GM19043 (cell line): ENCODE results near the gene KRT17.
"Not testable (repeated sequence)": the region's sequence is repeated elsewhere in the genome, so short reads cannot be mapped to it uniquely, and the experiment has no call there.

ENCODE experiments used
- ATAC-seq: cut with Tn5 transposase; IDR thresholded peaks from one replicate; pipeline ENCODE4 v1.9.1; 2021; ENCODE audit warnings: low read depth; ENCODE audit not compliant: unreplicated experiment

KRT17 gene

DNA sequence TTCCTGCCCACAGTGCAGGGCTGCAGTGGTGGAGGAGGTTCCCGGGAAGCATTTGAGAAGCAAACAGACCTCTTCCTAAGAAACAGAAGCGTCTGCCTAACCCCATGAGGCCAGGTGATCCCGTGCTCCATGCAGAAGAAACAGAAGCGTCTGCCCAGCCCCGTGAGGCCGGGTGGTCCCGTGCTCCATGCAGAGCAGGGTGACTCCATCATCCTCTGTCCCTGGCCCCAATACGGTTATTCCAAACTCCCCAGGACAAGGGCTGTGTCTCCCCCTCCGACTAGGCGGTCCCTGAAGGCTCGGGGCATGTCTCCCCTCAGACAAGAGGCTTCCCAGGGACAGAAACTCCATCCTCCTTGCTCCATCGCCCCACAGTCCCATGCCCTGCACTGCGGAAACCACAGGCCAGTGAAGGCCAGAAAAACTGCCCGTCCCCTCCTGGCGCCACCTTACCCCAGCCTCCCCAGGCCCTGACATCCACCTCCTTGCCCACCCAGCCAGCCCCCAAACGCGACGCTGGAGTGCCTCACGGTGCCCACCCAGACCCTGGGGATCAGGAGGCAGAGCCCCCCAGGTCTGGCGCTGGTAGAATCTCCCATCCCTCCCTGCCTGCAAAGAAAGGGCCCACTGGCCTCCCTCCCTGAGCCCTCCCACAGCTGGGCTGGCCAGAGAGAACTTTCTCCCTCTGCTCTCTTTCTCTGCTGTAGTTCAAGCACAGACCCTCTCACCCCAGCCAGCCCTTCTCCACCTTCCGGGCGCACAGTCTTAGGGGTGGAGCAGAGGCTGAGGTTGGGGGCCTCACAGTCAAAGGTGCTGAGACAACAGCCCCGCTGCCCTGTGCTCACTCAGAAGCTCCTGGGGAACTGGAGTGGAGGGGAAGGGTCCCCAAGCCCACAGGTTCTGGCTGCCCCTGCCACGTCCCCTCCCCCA lies 30.6 kb upstream of the KRT17 start:
- ATAC-seq, result no peak

DNA sequence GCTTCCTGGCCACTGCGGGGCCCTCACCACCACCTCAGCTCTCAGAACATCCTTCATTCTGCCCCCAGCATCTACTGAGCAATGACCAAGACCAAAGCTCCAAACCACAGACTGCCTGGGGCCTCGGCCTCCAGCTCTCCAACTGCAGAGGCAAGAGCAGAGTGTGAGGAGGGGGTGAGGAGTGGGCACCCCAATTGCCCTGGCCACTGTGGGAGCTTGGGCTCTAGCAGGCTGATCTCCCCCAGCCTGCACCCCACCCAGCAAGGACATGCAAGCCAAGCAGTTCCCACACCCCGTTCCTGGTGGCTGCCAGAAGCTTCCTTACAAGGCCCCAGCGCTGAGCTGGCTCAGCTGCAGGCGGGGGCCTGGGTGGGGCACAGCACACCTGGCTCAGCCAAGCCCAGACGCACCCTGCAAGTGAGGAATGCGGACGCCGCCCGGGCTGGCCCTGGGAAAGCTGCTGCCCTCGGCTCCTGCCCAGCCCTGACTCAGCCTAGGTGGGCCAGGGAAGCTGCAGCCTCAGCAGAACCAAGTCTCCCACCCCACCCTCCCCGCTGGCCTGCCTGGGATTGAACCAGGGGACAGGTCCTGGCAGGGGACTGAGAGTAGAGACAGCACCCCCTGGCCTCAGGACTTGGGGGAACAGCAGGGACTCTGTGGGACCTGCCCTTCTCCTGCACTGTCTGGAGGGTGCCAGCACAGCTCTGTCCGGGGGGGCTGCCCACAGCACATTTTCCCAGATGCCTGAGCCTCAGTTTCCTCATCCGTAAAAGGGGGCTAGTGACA lies 29.7 kb upstream of the KRT17 start:
- no peak for ATAC-seq

DNA sequence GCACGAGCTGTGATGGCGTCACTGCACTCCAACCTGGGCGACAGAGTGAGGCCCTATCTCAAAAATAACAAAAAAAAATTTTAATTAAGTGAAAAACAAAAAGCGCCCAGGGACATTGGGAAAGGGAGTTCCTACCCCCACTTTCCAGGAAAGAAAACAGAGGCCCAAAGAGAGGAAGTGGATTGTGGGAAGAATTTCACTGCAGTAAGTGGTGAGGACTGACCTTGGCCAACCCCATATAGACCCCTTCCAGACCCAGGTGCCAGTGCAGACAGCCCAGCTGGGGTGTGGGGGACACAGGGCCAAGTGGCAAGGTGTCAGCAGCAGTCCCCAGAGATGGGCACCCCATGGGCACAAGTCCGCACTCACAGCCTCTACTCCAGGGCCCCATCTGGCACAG lies 29.0 kb upstream of the KRT17 start:
- ATAC-seq, result no peak

DNA sequence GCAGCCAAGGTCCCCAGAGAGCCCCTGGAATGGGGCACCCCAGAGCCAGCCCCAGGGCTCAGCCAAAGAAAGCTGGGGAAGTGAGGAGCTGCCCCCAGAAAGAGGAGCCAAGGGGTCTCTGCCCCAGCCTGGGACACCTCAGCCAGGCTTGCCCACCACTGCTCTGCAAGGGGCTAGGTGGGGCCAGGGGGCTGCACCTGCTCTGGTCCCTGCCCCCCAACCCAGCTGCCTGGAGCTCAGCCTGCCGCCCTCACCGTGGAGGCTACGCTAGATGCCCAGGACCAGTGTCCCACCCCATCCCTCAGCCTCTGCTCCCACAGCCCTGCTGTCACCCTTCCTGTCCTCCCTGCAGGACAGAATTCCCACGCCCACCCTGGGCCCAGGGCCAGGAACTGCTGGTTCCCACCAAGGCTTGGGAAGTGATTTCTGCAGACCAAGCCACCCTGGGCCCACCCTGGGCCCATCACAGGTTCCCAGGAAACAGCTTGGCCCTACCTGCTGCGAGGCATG lies 28.1 kb upstream of the KRT17 start:
- ATAC-seq, result no peak

DNA sequence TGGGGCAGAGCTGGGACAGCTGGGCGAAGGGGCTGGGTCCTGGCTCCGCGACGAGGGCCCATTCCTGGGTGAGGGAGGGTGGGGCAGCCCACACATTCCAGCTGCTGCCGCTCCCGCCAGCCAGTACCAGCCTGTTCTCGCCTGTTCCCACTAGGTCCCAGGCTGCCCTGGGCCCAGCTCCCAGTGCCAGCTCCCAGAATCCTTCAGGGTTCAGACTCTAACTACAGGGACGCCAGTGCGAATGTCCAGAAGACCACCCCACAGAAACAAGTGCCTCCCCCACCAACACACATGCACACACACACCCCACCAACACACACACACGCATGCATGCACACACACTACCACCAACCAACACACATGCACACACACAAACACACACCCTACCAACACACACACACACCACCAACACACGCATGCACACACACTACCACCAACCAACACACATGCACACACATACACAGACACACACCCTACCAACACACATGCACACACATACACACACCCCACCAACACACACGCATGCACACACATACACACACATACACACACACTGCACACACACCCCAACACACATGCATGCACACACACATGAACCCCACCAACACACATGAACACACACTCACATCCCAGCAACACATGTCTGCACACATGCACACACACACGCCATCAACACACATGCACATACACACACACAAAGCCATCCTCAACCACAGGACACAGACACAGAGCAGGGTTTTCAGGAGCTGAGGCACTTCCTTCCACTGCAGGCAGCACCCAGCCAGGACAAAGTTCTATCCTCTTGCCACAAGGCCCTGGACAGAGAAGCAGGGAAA lies 27.5 kb upstream of the KRT17 start:
- ATAC-seq, result no peak

DNA sequence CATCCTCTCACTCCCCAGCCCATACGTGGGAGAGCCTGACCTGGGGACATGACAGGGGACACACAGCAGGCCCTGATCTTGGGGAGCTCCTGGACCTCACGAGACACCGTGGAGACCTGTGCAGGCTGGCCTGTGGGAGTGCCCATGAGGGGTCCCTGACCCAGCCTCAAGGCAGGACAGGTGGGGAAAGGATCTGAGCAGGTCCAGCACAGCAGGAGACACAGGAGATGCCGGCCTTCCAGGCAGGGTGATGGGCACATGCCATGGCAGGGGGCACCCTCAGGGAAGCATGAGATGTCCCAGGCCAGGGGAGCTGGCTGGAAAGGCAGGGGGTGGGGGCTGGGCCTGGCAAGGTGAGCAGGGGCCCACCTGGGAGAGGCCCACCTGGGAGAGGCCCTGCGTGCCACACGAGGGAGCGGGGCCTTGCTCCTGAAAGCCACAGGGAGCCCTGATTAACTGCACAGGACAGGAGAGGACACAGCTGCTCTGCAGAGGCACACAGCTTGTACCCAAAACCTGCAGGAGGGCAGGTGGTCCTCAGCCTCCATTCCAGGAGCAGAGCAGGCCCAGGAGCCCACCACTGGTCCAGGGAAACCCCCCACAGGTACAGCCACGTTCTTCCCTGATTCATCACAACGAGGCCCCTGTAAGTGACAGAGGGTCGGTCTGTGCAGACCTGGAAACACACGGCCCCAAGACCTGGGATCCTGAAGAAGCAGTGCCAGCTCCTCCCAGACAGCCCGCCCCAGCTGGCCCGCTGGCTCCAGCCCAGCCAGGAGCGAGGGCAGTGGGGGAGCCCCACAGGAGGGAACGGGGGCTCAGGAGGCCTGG lies 26.6 kb upstream of the KRT17 start:
- ATAC-seq, result no peak

DNA sequence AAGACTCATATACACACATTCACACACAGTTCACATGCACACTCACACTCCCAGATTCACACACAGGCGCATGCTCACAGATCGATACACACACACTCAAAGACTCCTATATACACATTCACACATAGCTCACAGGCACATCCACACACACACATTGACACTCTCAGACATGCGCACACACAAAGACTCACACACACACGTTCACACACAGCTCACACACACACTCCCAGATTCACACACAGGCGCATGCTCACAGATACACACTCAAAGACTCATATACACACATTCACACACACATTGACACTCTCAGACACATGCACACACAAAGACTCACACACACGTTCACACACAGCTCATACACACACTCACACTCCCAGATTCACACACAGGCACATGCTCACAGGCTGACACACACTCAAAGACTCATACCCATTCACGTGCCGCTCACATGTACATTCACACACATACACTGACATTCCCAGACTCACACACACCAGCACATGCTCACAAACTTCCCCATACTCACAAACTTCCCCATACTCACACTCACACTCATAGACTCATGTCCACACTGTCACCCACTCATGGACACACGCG lies 25.6 kb upstream of the KRT17 start:
- no peak for ATAC-seq

DNA sequence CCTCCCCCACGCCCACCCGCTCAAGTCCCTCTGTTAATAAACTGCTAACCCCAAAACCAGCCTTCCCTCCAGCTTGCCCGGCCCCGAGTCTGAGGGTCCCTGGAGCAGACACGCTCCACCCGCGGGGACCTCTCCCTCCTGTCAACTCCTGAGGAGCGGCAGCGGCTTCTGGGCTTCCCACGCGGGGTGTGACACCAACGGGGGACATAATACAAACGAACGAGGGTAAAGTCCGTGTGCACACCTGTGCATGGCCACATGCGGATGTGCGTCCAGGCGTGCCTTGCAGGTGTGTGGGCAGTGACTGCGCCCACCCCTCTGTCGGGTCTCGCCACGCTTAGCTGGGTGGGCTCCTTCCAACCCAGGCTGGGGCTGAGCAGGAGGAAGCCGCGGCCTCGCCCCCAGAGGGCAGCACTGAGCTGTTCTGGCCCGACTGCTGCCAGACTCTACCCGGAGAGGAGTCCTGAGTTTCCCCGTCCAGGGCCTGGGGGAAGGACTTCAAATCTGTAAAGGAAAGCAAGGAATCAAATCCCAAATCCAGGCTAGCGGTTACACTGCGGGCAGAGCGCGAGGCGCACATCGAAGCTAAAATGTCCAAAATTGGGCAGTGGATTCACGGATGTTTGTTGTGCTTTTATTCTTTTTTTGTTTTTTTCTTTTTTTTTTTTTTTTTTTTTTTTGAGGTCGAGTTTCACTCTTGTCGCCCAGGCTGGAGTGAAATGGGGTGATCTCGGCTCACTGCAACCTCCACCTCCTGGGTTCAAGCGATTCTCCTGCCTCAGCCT lies 24.2 kb upstream of the KRT17 start:
- ATAC-seq, result no peak

DNA sequence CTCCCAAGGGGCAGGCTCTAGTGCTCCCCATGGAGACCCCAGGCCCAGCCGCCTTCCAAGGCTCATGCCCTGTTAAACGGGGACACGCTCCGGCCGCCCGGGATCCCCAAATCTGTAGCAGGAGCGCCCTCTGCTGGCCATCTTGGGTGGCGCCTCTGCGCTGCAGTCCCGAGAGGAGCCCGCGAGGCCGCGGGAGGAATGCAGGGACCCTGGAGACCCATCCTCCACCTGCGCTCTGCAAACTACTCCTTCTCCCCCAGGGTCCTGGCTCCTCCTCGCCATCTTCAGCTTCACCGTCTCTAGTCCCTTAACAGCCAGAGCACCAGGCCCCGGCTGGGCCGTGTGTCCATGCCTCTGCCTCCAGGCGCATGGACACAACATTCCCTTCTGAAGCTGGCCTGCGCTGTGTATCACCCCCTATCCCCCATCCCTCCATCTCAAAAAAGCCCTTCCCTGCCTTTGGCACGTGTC lies 23.6 kb upstream of the KRT17 start:
- ATAC-seq, result no peak

DNA sequence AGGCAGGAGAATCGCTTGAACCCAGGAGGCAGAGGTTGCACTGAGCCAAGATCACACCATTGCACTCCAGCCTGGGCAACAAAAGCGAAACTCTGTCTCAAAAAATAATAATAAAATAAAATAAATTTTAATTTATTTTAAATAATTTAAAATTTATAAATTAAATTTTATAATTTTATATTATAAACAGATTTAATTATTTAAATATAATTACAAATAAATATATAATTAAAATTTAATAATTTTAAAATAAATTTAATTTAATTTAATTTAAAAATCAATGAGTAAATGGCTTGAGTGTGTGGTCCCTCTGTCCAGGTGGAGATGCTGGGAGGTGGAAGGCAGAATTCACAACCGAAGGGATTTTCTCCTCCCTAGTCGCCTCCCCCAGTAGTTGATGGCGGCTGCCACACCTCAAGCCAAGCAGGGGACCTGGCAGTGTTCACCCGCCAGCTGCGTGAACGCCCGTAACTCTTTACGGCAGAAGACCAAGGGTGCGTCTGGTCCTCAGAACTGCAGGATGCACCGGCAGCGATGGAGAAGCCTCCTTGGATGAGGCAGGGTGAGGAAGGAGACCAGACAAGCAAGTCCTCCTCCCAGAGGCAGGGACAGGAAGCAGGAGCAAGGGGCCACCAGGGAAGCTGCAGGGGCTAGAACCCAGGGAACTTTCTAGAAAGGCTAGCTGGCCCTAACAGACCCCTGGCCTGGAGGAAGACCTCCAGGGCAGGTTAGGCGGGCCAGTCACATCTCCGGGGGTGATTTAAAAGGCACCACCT lies 22.9 kb upstream of the KRT17 start:
- ATAC-seq, result no peak

DNA sequence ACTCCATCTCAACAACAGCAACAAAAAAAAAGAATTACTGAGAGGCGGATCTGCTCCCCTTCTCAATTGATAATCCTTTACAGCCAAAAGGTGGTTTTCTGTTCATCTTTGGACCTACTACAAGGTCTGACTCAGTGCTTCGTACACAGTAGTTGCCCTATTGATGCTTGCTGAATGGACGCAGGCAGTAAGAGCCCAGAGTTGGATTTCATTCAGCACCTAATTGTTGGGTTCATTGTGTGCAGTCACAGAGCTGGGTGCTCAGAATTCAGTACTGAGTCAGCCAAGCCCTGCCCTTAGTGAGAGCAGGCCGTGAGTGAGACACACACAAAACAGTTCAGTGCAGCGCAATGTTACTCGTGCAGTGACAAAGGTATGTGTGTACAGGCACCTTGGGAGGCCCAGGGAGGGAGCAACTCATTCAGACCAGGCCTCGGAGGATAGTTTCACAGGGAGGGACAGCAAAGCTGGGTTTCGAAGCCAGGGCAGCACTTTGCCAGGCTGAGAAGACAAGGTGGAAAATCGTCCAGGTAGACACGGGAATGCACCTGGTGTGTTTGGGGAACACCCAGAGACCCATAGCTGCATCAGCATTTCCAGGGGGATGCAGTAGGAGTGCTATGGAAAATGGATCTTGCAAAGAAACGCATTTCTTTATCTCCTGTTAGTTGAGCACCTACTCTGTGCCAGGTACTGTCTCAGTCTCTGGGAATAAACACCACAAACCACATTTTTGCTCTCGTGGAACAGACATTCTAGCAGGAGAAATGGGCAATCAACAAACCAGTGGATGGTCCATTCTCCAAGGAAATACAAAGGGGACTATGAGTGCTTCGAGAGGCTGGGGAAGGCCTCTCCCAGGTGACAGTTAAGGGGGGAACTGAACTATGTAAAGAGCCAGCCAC lies 18.1 kb upstream of the KRT17 start:
- ATAC-seq, result no peak

DNA sequence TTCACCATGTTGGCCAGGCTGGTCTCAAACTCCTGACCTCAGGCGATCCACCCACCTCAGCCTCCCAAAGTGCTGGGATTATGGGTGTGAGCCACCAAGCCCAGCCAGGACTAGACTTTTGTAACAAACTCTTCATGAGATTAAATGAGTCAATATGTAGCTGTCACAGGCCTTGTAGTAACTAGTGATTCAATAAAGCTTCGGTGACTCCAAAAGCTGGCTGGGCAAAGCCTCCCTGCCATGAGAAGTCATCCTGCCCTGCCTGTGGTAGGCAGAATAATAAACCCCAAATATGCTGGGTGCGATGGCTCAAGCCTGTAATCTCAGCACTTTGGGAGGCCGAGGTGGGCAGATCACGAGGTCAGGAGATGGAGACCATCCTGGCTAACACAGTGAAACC lies 16.2 kb upstream of the KRT17 start:
- not testable (repeated sequence) for ATAC-seq

DNA sequence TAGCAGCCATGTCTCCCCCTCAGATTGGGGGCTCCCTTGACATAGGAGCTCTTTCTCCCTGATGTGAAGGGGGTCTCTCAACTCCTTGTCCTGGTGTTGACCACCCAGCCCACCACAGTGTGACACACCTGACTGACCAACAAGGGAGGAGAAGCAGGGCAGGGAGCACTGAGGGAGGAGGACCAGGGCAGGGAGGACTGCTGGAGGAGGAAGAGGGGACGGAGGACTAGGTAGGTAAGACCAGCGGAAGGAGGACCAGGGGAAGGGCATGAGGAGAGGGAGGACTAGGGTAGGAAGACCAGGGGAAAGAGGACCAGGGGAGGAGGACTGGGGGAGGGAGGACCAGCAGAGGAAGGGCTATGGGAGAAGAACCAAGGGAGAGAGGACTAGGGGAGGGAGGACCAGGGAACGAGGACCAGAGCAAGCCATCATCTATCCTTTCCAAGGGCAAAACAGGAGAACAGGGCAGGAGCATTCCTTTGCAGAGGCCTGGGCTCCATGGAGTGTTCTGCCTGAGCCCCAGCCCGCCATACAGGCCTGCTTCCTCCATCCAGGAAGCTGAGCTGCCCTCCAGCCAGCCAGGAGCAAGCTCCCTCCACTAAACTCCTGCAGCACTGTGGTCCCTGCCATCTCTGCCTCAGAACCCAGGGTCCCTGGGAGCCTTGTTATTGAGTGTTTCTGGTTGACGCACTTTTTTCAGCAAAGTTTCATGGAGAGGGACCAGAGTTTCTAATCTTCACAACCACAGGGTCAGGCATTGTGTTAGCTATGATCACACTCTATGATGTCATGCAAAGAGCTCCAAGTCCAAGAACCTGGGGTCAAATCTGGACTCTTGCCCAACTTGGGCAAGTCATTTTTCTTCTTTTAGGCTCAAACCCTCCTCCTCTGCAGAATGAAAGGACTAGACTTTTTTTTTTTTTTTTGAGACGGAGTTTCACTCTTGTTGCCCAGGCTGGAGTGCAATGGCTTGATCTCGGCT lies 15.4 kb upstream of the KRT17 start:
- ATAC-seq, result no peak

DNA sequence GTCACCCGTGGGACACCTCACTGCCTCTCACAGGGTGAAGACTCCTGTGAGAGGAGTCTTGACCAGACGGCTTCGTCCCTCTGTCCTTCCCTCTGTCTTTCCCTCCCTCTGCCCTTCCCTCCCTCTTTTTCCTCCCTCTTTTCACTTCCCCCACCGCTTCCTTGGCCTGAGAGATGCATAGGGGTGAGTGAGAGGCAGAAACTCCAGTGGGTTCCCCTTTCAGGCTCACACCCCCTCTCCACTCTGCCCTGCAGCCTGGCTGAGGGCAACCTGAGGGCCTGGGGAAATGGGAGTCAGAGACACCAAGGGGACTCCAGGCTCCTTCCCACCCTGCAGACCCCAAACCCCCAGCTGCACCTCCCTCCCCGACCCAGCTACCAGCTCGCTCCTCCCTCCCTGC lies 14.6 kb upstream of the KRT17 start:
- ATAC-seq, result no peak

DNA sequence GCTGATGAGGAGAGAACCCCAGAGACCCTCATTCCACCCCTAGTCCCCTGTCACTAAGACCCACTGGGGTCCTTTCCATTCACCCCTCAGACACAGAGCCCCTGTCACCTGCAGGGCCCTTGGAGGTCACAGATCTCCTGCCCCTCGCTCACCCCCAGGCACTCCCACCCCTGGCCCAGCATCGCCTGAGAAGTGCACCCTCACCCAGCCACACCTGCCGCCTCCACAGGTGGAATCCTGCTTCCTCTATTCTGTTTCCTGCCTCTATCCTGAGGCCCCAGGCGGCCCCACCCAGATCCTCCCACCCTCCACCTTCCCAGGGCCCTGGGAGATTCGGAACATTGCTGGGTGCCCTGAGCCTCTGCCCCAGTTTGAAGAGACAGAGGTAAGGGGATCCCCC lies 13.8 kb upstream of the KRT17 start:
- no peak for ATAC-seq

DNA sequence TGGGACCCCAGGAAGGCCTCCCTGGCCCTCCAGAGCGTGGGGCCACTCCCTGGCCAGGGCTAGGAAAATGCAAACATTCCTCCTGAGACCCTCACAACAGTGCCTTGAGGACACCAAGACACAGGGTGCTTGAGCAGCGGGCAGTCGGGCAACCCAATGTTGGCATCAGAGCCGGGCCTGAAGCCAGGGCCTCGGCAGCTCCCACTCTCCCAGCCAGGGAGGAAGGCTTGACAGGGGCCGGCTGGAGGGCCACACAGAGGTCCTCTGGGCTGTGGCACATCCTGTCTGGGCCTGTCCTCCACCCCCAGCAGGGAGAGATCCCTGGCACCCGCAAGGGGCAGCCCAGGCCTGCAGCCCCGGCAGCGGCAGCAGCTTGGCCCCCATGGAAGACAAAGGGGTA lies 12.3 kb upstream of the KRT17 start:
- no peak for ATAC-seq
